Cardiac fibroblast (primary cell): ENCODE measurements around the gene NR6A1.

Source experiments
- DNase-seq, 2 donors: peaks; one replicate each; pipeline versions ENCODE4 v3.0.0 to v3.0.0-alpha.2; 2010; ENCODE audit warnings: low read depth in 2 of 2
- H3K4me3 ChIP-seq, 2 donors: replicated peaks in 1 of 2; 1 replicate in 1 of 2; 2 replicates in 1 of 2; pipeline ENCODE4 v1.5.1; 2011; ENCODE audit warnings: low read depth in 2 of 2, low read length in 2 of 2, mild to moderate bottlenecking in 2 of 2, moderate library complexity in 1 of 2
- TF ChIP-seq, protein P1 (sequence below): IDR thresholded peaks from one replicate; pipeline ENCODE4 v1.5.1; 2011; ENCODE audit warnings: low read depth, mild to moderate bottlenecking, low read length, inconsistent platforms

The NR6A1 gene

DNA sequence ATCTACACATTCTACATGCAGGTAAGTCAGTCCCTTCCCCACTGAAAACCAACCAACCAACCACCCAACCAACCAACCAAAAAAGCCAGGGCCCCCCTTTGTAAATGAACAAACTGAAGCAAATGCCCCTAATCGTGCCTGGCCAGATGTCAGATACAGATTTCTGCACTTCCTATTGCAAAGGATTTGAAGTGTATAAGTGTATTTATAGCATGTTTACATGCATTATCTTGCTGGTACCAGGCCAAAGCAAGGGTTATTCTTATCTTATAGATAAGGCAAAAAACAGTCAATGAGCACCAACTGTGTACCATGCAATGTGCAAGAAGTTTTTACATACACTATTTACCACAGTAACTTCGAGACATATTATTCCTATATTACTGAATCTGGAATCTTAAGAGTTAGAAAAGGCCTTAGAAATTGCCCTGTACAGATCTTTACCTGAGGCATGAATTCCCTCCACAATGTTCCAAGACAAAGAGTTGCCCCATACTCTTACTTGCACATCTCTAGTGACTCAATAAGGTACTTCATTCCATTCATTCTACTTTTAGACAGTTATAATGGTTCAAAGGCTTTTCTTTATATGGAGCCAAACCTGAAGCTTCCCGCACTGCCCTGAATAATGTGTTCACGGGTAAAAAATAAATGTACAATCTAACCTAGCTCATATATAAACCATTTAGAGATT lies 212.2 kb downstream of the NR6A1 start:
- no peak overlapping the region for H3K4me3 ChIP-seq
- TF ChIP-seq, protein P1, sequence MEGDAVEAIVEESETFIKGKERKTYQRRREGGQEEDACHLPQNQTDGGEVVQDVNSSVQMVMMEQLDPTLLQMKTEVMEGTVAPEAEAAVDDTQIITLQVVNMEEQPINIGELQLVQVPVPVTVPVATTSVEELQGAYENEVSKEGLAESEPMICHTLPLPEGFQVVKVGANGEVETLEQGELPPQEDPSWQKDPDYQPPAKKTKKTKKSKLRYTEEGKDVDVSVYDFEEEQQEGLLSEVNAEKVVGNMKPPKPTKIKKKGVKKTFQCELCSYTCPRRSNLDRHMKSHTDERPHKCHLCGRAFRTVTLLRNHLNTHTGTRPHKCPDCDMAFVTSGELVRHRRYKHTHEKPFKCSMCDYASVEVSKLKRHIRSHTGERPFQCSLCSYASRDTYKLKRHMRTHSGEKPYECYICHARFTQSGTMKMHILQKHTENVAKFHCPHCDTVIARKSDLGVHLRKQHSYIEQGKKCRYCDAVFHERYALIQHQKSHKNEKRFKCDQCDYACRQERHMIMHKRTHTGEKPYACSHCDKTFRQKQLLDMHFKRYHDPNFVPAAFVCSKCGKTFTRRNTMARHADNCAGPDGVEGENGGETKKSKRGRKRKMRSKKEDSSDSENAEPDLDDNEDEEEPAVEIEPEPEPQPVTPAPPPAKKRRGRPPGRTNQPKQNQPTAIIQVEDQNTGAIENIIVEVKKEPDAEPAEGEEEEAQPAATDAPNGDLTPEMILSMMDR: no peak
- no peak for DNase-seq

DNA sequence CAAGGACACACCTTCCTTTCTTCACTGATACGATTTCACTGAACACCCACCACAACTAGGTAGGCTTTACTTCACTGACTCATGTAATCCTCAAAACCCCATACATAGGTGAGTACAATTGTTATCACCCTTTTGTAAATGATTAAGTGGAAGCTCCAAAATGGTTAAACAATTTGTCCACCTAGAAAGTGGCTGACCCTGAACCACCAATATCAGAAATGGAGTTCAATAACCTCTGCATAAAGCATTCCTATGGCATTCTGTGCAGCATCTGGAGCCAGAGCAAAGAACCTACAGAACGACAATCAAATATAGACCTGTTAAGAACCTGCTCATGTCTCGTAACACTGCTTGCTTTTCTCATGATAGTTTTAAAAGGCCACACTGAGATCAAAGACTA lies 213.2 kb downstream of the NR6A1 start:
- TF ChIP-seq, protein P1: no peak

DNA sequence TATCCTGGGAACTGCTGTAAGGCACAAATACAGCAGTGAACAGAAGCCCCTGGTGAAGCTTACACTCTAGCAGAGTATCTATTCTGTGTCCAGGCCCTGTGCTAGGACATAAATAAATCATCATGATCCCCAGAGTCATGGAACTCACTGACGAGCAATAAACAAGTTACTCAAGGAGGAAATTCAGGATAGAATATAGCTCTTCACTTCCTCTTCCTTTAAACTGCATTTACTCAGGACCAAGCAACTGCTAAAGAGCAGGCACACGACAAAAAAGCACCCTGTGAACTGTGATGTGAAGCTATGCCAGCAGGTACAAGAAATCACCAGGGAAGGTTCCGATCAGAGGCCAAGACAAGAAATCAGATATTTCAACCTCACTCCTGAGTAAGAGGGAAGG lies 216.1 kb downstream of the NR6A1 start:
- DNase-seq: no peak
- H3K4me3 ChIP-seq: no peak overlapping the region
- TF ChIP-seq, protein P1: no peak

More for the DNA sequence above, 213.2 kb downstream of the NR6A1 start:
- H3K4me3 ChIP-seq: no peak overlapping the region
- no peak for DNase-seq

DNA sequence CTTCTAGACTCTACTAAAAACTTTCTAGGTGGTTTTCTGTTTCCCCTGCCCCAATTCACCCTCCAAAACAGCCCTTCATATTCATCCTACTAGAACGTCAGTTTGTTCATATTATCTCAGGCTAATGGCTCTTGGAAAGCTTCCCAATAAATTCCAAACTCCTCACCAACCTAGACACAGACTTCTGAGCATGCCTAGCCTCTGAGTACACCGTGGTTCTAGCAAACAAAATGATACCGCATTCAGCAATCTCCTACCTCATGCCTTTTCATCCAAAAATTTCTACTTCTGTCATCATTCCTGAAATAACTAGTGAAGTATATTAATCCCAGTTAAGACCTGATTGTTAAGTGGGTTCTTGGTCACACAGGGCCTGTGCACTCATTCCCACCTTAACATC lies 217.4 kb downstream of the NR6A1 start:
- H3K4me3 ChIP-seq: no peak overlapping the region
- TF ChIP-seq, protein P1: no peak
- DNase-seq: peak; percentile 29 to 75

DNA sequence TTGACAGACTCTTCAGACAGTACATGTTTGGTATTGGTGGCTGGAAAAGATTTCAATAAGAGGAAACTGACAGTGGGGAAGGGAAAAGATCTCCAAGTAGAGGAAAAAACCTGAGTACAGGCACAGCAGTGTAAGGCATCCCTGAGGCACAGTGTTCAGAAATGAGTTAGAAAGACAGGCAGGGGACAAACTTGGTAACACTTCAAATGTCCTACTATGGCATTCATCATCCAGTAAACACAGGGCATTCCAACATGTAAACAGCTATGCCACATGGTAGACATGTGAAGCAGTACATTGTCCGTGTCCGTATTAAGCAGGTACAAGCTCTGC lies 218.9 kb downstream of the NR6A1 start:
- no peak overlapping the region for H3K4me3 ChIP-seq
- TF ChIP-seq, protein P1: no peak
- DNase-seq: no peak

DNA sequence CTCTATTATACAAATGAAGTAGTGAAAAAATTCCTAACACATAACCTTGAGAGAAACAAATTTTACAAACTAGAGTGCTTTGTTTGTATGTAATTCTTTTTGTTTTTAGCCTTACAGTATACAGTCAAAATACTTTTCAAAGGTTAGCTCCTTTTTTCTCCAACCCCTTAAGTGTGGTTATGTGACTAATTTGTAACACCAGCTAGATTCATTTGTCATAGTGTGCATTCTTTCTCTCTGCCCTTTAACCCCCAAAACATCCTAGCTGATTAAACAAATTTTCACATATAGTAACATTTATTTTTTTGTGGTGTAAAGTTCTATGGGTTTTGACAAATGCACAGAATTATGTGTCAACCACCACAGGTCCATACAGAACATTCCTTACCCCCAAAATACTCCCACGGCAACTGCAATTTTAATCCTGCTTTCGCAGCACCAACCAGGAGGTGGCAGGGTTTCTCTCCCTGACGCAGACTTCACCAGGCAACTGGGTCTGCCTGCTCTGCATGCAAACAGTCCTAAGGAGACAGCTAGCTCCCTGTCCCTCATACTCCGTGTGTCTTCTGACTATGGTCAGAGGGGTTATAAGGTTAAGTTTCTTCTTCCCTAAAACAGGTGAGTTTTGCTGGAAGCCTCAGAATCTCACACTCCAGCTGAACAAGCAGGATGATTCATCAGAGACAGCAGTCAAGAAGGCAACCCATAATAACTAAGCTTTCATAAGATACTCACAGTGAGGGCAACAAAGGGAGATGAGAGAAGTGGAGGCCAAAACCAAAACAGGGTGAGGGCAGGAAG lies 219.4 kb downstream of the NR6A1 start:
- DNase-seq: peak; percentile 67 to 70
- no peak overlapping the region for H3K4me3 ChIP-seq
- TF ChIP-seq, protein P1: peak; percentile 72
